GM13976 (cell line): ENCODE results near the gene NXPH4.

Experiments
- DNase-seq: peaks from one replicate; pipeline ENCODE4 v3.0.0; 2012; ENCODE audit warnings: low spot score
- in situ Hi-C: fragments of 300-500 bp; cut with MboI; formaldehyde crosslinking; loops from one replicate; pipeline ENCODE4 v1.12.0; 2022; ENCODE audit warnings: low sequenced_read_pairs, mixed read lengths, inconsistent platforms; ENCODE audit not compliant: unreplicated experiment
- TF ChIP-seq, protein P1 (sequence below): IDR thresholded peaks from 2 replicates; pipeline ENCODE4 v1.5.1; 2012; ENCODE audit warnings: borderline replicate concordance, mild to moderate bottlenecking; ENCODE audit not compliant: insufficient read depth; ENCODE audit errors: extremely low read depth, missing control alignments, control extremely low read depth

Gene NXPH4

DNA sequence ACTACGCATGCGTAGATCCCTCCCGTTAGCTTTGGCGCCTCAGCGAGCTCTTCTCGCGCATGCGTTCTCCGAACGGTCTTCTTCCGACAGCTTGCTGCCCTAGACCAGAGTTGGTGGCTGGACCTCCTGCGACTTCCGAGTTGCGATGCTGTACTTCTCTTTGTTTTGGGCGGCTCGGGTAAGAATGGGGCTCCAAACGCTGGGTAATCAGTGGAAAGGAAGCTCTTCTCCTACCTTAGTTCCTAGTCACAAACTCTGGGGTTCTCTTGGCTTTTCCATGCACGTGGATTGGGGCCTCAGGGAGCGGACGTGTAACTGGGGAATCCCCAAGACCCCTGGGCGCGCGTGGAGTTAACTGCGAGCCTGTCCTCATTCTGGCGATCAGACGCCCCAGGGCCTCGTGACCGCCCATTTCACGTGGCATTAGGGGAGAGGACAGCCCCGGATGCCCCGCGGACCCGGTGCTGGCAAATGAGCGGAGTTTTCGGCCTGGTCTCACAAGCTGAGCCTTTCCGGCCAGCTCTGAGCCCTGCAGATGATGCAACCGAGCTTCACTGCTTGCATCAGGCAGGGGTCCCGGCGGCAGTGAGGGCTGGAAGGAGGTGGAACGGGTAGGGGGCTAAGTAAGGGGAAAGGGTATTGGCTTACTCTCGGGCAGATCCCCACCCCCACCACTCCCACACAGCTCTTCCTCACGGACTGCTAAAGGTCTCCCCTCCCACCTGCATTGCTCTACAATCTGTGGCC, 13.2 kb downstream of the NXPH4 start, which contains the start of gene SHMT2:
TSS of gene SHMT2 (plus strand) at position 78 of the 747 bp plus-strand sequence. CDS start at position 146, 68 bp downstream.
- in situ Hi-C loops, result no loop called here
- TF ChIP-seq, protein P1, sequence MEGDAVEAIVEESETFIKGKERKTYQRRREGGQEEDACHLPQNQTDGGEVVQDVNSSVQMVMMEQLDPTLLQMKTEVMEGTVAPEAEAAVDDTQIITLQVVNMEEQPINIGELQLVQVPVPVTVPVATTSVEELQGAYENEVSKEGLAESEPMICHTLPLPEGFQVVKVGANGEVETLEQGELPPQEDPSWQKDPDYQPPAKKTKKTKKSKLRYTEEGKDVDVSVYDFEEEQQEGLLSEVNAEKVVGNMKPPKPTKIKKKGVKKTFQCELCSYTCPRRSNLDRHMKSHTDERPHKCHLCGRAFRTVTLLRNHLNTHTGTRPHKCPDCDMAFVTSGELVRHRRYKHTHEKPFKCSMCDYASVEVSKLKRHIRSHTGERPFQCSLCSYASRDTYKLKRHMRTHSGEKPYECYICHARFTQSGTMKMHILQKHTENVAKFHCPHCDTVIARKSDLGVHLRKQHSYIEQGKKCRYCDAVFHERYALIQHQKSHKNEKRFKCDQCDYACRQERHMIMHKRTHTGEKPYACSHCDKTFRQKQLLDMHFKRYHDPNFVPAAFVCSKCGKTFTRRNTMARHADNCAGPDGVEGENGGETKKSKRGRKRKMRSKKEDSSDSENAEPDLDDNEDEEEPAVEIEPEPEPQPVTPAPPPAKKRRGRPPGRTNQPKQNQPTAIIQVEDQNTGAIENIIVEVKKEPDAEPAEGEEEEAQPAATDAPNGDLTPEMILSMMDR, result no peak
- DNase-seq, result peak; percentile 97

DNA sequence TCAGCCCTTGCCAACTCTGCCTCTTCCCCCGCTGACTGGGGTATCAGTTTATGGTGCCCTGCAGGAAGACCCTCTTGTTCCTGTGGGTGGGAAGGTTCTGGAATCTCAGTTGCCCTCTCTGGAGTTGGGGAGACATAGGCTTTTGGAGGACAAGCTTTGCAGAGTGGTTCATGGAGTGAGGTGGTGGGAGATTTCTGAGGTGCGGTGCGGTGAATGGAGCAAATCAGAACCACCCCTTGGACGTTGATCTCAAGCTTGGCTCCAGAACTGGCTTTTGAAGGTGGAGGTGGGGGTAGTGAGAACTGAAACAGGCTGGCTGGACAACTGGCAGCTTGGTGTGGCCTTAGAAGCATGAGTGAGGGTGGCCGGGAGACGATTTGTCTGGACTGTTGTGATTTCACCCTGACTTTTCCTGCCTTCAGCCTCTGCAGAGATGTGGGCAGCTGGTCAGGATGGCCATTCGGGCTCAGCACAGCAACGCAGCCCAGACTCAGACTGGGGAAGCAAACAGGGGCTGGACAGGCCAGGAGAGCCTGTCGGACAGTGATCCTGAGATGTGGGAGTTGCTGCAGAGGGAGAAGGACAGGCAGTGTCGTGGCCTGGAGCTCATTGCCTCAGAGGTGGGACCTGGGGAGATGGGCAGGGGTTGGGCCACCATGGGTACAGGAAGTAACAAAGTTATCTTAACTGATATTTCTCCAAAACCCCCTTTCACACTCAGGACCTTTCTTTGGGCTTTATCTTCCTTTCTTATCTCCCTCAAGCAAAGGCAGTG, 14.0 kb downstream of the NXPH4 start:
- TF ChIP-seq, protein P1, result no peak
- in situ Hi-C loops, result no loop called here
- DNase-seq, result no peak

DNA sequence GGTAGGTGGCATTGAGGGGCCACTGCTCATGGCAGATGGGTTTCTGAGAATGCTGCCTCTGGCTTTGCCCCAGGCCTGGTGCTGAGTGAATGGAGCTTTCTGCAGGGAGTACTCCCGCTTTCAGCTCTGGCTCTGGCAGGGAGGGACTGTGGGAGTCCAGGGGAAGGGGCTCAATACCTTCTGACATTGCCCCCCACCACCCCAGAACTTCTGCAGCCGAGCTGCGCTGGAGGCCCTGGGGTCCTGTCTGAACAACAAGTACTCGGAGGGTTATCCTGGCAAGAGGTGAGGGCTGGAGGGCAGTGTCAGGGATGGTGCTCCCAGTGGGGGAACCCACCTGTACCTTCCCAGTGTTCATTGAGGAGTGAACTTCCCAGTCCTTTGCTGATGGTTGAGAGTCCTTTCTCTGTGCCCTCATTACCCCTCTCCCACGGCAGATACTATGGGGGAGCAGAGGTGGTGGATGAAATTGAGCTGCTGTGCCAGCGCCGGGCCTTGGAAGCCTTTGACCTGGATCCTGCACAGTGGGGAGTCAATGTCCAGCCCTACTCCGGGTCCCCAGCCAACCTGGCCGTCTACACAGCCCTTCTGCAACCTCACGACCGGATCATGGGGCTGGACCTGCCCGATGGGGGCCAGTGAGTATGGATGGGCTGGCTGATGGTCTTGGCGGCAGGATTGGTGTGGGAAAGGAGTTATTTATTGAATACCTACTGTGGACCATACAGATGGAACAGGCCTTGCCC, 14.9 kb downstream of the NXPH4 start:
- no peak for DNase-seq
- TF ChIP-seq, protein P1, result no peak
- in situ Hi-C loops, result no loop called here

DNA sequence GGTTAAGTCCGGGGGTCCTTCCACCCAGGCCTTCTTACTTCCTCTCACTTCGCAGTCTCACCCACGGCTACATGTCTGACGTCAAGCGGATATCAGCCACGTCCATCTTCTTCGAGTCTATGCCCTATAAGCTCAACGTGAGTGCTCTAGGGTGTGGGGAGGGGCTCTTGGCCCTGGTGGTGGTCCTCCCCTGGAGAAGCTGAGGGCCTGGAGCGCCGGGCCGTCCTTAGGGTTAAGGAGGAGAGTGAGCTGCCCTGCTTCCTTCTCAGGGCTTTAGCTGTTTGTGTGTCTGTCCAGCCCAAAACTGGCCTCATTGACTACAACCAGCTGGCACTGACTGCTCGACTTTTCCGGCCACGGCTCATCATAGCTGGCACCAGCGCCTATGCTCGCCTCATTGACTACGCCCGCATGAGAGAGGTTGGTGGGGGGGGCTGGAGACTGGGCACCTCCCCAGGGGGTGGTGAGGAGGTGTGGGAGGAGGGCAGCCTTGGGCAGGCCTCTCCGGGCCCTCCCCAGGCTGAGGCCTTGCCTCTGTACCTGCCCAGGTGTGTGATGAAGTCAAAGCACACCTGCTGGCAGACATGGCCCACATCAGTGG, 15.7 kb downstream of the NXPH4 start:
- TF ChIP-seq, protein P1, result no peak
- DNase-seq, result no peak
- in situ Hi-C loops, result no loop called here

DNA sequence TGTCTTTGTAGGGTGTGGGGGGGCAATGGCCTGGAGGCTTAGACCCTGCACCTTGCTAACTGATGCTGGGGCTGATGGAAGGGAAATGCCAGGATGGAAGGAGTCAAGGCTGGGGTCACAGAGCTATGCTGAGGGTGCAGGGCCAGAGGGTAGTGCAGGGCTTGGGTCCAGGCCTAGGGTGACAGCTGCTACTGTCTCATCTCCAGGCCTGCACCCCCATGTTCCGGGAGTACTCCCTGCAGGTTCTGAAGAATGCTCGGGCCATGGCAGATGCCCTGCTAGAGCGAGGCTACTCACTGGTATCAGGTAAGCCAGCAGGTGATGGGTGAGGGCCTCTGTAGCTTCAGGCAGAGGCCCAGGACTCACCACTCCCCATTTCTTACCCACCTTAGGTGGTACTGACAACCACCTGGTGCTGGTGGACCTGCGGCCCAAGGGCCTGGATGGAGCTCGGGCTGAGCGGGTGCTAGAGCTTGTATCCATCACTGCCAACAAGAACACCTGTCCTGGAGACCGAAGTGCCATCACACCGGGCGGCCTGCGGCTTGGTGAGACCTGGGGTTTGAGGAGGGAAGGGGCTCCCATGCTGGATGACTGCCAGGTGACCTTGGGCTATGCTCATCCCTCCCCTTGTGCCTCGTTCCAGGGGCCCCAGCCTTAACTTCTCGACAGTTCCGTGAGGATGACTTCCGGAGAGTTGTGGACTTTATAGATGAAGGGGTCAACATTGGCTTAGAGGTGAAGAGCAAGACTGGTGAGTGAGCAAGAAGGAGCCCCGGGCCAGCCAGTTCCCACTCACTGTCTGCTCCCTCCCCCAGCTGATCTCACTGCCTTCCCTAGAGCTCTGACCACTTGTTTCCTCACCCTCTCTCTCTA, 17.0 kb downstream of the NXPH4 start:
- in situ Hi-C loops, result no loop called here
- TF ChIP-seq, protein P1, result no peak
- no peak for DNase-seq
